ENCODE results near the gene BDH2. TPM values are rescaled to one million over a fixed set of nuclear protein-coding genes. Genes with fewer than 3 reads are reported as not detected.

The BDH2 gene
- total and polyA plus RNA-seq, 2 donors (not counting 3 experiments of a cell fraction or from before 2014, with no cell fraction given), result 29.4 to 40.9 TPM

DNA sequence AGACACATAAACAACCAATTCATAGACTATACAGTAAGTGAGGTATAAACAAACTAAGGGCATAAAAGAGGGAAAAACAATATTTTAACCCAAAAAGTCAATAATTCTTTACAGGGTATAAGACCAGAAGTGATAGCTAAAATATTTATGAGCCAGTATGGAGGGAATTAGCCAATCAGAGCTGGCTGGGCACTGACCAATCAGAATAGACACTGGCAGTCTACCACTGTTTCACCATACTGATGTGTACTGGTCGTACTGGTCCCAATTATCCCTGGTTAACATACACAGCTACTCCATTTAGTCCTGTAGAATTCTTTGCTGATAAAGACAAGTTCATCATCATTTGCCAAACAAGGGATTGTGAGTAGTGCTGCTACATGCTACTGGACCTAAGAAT lies 70.3 kb downstream of the BDH2 start:
- no TSS peak for BruUV-seq (replicated peaks)
- dilution Hi-C loops (cut with MboI; ENCODE audit: extremely low pct_ligation_motif_present, low sequenced_read_pairs) (no loop called here), intact Hi-C loops (cut with micrococcal nuclease) (no loop called here)
- TF ChIP-seq JUN (IDR thresholded peaks at IDR 0.05; ENCODE audit: borderline replicate concordance, insufficient read depth, insufficient read length, low read depth) (no peak), POLR2AphosphoS5 (IDR thresholded peaks at IDR 0.05; ENCODE audit: insufficient read depth, low read depth, low read length) (no peak), FOS (IDR thresholded peaks at IDR 0.05; ENCODE audit: borderline replicate concordance, insufficient read depth, low read length) (no peak), MYC (IDR thresholded peaks at IDR 0.05; ENCODE audit: low read depth, low read length) (no peak), POLR2A (IDR thresholded peaks at IDR 0.05; ENCODE audit: low read depth, low read length) (no peak), GATA2 (IDR thresholded peaks at IDR 0.05; ENCODE audit: insufficient read depth, insufficient read length, low read depth, low read length) (no peak), EZH2 (IDR thresholded peaks at IDR 0.05; ENCODE audit: borderline replicate concordance, low read depth, low read length, severe bottlenecking) (no peak)
- TF ChIP-seq, protein P1, sequence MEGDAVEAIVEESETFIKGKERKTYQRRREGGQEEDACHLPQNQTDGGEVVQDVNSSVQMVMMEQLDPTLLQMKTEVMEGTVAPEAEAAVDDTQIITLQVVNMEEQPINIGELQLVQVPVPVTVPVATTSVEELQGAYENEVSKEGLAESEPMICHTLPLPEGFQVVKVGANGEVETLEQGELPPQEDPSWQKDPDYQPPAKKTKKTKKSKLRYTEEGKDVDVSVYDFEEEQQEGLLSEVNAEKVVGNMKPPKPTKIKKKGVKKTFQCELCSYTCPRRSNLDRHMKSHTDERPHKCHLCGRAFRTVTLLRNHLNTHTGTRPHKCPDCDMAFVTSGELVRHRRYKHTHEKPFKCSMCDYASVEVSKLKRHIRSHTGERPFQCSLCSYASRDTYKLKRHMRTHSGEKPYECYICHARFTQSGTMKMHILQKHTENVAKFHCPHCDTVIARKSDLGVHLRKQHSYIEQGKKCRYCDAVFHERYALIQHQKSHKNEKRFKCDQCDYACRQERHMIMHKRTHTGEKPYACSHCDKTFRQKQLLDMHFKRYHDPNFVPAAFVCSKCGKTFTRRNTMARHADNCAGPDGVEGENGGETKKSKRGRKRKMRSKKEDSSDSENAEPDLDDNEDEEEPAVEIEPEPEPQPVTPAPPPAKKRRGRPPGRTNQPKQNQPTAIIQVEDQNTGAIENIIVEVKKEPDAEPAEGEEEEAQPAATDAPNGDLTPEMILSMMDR (IDR thresholded peaks at IDR 0.05; ENCODE audit: extremely low read depth in 1 of 2, insufficient read depth in 1 of 2, low read depth in 1 of 2, low read length in 2 of 2), result no peak
- TF ChIP-seq, protein P2, sequence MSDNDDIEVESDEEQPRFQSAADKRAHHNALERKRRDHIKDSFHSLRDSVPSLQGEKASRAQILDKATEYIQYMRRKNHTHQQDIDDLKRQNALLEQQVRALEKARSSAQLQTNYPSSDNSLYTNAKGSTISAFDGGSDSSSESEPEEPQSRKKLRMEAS (IDR thresholded peaks at IDR 0.05; ENCODE audit: insufficient read depth, insufficient read length), result no peak
- FAIRE-seq (no peak), DNase-seq (ENCODE audit: low read depth, low spot score) (no peak)
- no peak overlapping the region for H3K27ac ChIP-seq (ENCODE audit: insufficient read depth, low read depth, low read length)
- H3K9ac ChIP-seq (replicated peaks; ENCODE audit: extremely low read depth, insufficient read depth, low read length), result no peak overlapping the region
- H3K4me1 ChIP-seq (ENCODE audit: control insufficient read depth, extremely low read depth, insufficient read depth, low read length), result no peaks in the 10 kb centered on the region
- ChIA-PET CTCF (interaction anchor here (1.0 kb wide), 2 partner anchors 12 to 18 kb away, joined by 3 to 4 read pairs; no protein-coding TSS in a partner anchor), POLR2A (no interaction called here)
- no peak overlapping the region for H3K4me3 ChIP-seq (replicated peaks in 1 of 3; ENCODE audit: insufficient read depth in 1 of 3, low read depth in 1 of 3, low read length in 3 of 3)
- no peaks in the 10 kb centered on the region for H3K36me3 ChIP-seq (ENCODE audit: control insufficient read depth in 2 of 2, extremely low read depth in 1 of 2, insufficient read depth in 2 of 2, low read length in 2 of 2)
- H3K9me1 ChIP-seq (replicated peaks; ENCODE audit: control insufficient read depth, extremely low read depth, insufficient read depth, low read length), result no peaks in the 10 kb centered on the region
- H3K27me3 ChIP-seq (ENCODE audit: control insufficient read depth in 2 of 2, insufficient read depth in 2 of 2, low read length in 2 of 2), result no peaks in the 10 kb centered on the region
- no peaks in the 10 kb centered on the region for H4K20me1 ChIP-seq (replicated peaks; ENCODE audit: control insufficient read depth, extremely low read depth, insufficient read depth, low read length)
- no peaks in the 10 kb centered on the region for H3K9me3 ChIP-seq (replicated peaks; ENCODE audit: control insufficient read depth, insufficient read depth, low read length)
- H3K79me2 ChIP-seq (ENCODE audit: control insufficient read depth, insufficient read depth, low read length), result no peaks in the 10 kb centered on the region
- H3K4me2 ChIP-seq (ENCODE audit: insufficient read depth, low read length), result no peak overlapping the region
- H2AFZ ChIP-seq (ENCODE audit: low read depth, low read length), result no peak overlapping the region

Other genes with a start within 250 kb of the BDH2 start
- 26.5 and 28.4 TPM in 2 replicates for gene CISD2, start 230.8 kb downstream of the BDH2 start, total RNA-seq
- 13.5 and 14.6 TPM in 2 replicates for gene CISD2, start 230.8 kb downstream of the BDH2 start, polyA plus RNA-seq
- gene SLC9B1, start 80.1 kb downstream of the BDH2 start, total RNA-seq, result 0.49 TPM in 1 of 2 replicates, not detected in the other
- 0.19 TPM in 2 replicates for gene SLC9B1, start 80.1 kb downstream of the BDH2 start, polyA plus RNA-seq
- gene SLC9B2, start 23.1 kb downstream of the BDH2 start, total RNA-seq, result 22.0 and 23.5 TPM in 2 replicates
- gene SLC9B2, start 23.1 kb downstream of the BDH2 start, polyA plus RNA-seq, result 9.2 and 9.6 TPM in 2 replicates
- gene CENPE, start 98.5 kb upstream of the BDH2 start, total RNA-seq, result 45.7 and 50.8 TPM in 2 replicates
- gene CENPE, start 98.5 kb upstream of the BDH2 start, polyA plus RNA-seq, result 1.3 and 1.7 TPM in 2 replicates